GM23338 (cell line): ENCODE results near the gene CFAP74. TPM values are rescaled to one million over a fixed set of nuclear protein-coding genes. Genes with fewer than 3 reads are reported as not detected.

Experiments
- ATAC-seq: fragments of 200-7000 bp; cut with Tn5 transposase; 3 replicates; pipeline ENCODE4 v1.9.1; 2020
- DNase-seq: peaks from one replicate; pipeline ENCODE4 v3.0.0-alpha.2; 2015; ENCODE audit warnings: low spot score
- H2AFZ ChIP-seq: fragments of 200-600 bp; sonication (generic); 2 replicates; pipeline ENCODE4 v1.8.0; 2016; ENCODE audit warnings: antibody characterized with exemption, mild to moderate bottlenecking, moderate library complexity
- H3F3A ChIP-seq: fragments of 200-600 bp; sonication (generic); replicated peaks from 2 replicates; pipeline ENCODE4 v1.8.0; 2017; ENCODE audit warnings: antibody characterized with exemption, mixed run types, low read depth
- H3K27ac ChIP-seq: fragments of 200-600 bp; sonication (generic); 2 replicates; pipeline ENCODE4 v1.6.1; 2016; ENCODE audit warnings: low read depth
- H3K27me3 ChIP-seq: fragments of 200-600 bp; sonication (generic); 2 replicates; pipeline ENCODE4 v1.8.0; 2016; ENCODE audit warnings: mild to moderate bottlenecking, mixed run types, moderate library complexity; ENCODE audit not compliant: insufficient read depth
- H3K36me3 ChIP-seq: fragments of 200-600 bp; sonication (generic); 2 replicates; pipeline ENCODE4 v1.8.0; 2016; ENCODE audit warnings: mild to moderate bottlenecking; ENCODE audit not compliant: insufficient read depth
- H3K4me1 ChIP-seq: fragments of 200-600 bp; sonication (generic); 2 replicates; pipeline ENCODE4 v1.8.0; 2016; ENCODE audit warnings: mild to moderate bottlenecking, moderate library complexity; ENCODE audit not compliant: insufficient read depth
- H3K4me2 ChIP-seq: fragments of 200-600 bp; sonication (generic); 2 replicates; pipeline ENCODE4 v1.7.1; 2017; ENCODE audit warnings: mixed run types
- H3K4me3 ChIP-seq: fragments of 200-600 bp; sonication (generic); 2 replicates; pipeline ENCODE4 v1.6.1; 2016; ENCODE audit warnings: mixed run types
- H3K79me2 ChIP-seq: fragments of 200-600 bp; sonication (generic); replicated peaks from 2 replicates; pipeline ENCODE4 v1.8.0; 2017; ENCODE audit warnings: mild to moderate bottlenecking; ENCODE audit not compliant: insufficient read depth
- H3K9me2 ChIP-seq: fragments of 200-600 bp; sonication (generic); 2 replicates; pipeline ENCODE4 v1.8.0; 2017; ENCODE audit not compliant: insufficient read depth
- H4K20me1 ChIP-seq: fragments of 200-600 bp; sonication (generic); replicated peaks from 2 replicates; pipeline ENCODE4 v1.8.0; 2017; ENCODE audit warnings: mild to moderate bottlenecking; ENCODE audit not compliant: insufficient read depth
- H3K27ac Mint-ChIP-seq: 2 replicates; pipeline ENCODE4 v1.8.0; 2020; ENCODE audit warnings: inconsistent platforms, mild to moderate bottlenecking, moderate library complexity, mixed read lengths
- H3K27me3 Mint-ChIP-seq: 3 replicates; pipeline ENCODE4 v1.8.0; 2022; ENCODE audit warnings: low read depth, mild to moderate bottlenecking, moderate library complexity, mixed read lengths, inconsistent platforms; ENCODE audit not compliant: insufficient read depth, poor library complexity
- H3K36me3 Mint-ChIP-seq: 3 replicates; pipeline ENCODE4 v1.8.0; 2021; ENCODE audit warnings: low read depth, mild to moderate bottlenecking, inconsistent platforms, moderate library complexity, mixed read lengths
- H3K4me1 Mint-ChIP-seq: 3 replicates; pipeline ENCODE4 v1.8.0; 2020; ENCODE audit warnings: mild to moderate bottlenecking, inconsistent platforms, mixed read lengths
- H3K4me3 Mint-ChIP-seq: 3 replicates; pipeline ENCODE4 v1.8.0; 2021; ENCODE audit warnings: moderate library complexity, mild to moderate bottlenecking, inconsistent platforms, mixed read lengths
- H3K9me3 Mint-ChIP-seq: 3 replicates; pipeline ENCODE4 v1.8.0; 2020; ENCODE audit warnings: moderate library complexity, mild to moderate bottlenecking, inconsistent platforms, mixed read lengths
- EZH2 ChIP-seq: fragments of 200-600 bp; sonication (generic); IDR thresholded peaks from one replicate; pipeline ENCODE4 v1.8.0; 2017; ENCODE audit warnings: antibody characterized with exemption, mild to moderate bottlenecking, low read depth; ENCODE audit not compliant: unreplicated experiment
- EZH2phosphoT487 ChIP-seq: fragments of 200-600 bp; sonication (generic); IDR thresholded peaks from one replicate; pipeline ENCODE4 v1.8.1; 2018; ENCODE audit warnings: antibody characterized with exemption; ENCODE audit not compliant: unreplicated experiment
- JUNB ChIP-seq: IDR thresholded peaks from one replicate; pipeline ENCODE4 v1.6.1; 2016; ENCODE audit warnings: antibody characterized with exemption; ENCODE audit not compliant: unreplicated experiment
- POLR2AphosphoS5 ChIP-seq: IDR thresholded peaks from 2 replicates; pipeline ENCODE4 v1.6.1; 2016; ENCODE audit warnings: antibody characterized with exemption, low read depth
- STAT1 ChIP-seq: IDR thresholded peaks from one replicate; pipeline ENCODE4 v1.6.1; 2016; ENCODE audit warnings: antibody characterized with exemption; ENCODE audit not compliant: unreplicated experiment
- ZNF114 ChIP-seq: fragments of 250-450 bp; sonication (Bioruptor Pico); IDR thresholded peaks from 2 replicates; pipeline ENCODE4 v1.5.0; 2020; ENCODE audit warnings: mild to moderate bottlenecking, moderate library complexity
- ZNF331 ChIP-seq: fragments of 250-450 bp; sonication (Bioruptor Pico); IDR thresholded peaks from 2 replicates; pipeline ENCODE4 v1.5.0; 2020; ENCODE audit warnings: low read depth, mild to moderate bottlenecking, moderate library complexity
- polyA plus RNA-seq: library from polyadenylated mRNA; unstranded; fragments of >200 nt; fragmentation: Nextera tagmentation; extraction: Ambion mirVana; gene quantifications from 2 replicates; pipeline ENCODE4 v1.2.1, GENCODE V29; 2016
- total RNA-seq: library from RNA; depleted of rRNA; stranded (reverse); fragments of >200 nt; shearing (Covaris generic); gene quantifications from 2 replicates; pipeline ENCODE4 v1.2.3, GENCODE V29; 2014
- TF ChIP-seq, protein P1 (sequence below): IDR thresholded peaks from 2 replicates; pipeline ENCODE4 v1.6.1; 2016; ENCODE audit warnings: antibody characterized with exemption
- TF ChIP-seq, protein P2 (sequence below), 2 experiments: fragments of 200-600 bp in 1 of 2; sonication (generic) in 1 of 2; conservative IDR thresholded peaks; 2 replicates each; pipeline versions ENCODE4 v1.5.1 to v1.6.1; 2016 to 2017; ENCODE audit warnings: antibody characterized with exemption in 2 of 2, low read depth in 2 of 2, mild to moderate bottlenecking in 2 of 2, moderate library complexity in 1 of 2
- TF ChIP-seq, protein P3 (sequence below): fragments of 250-450 bp; sonication (Bioruptor Pico); IDR thresholded peaks from 2 replicates; pipeline ENCODE4 v1.5.0; 2020; ENCODE audit warnings: mild to moderate bottlenecking, moderate library complexity

CFAP74 gene
- total and polyA plus RNA-seq, 2 experiments from 2014 or later = 0.21 TPM; not detected in 1

DNA sequence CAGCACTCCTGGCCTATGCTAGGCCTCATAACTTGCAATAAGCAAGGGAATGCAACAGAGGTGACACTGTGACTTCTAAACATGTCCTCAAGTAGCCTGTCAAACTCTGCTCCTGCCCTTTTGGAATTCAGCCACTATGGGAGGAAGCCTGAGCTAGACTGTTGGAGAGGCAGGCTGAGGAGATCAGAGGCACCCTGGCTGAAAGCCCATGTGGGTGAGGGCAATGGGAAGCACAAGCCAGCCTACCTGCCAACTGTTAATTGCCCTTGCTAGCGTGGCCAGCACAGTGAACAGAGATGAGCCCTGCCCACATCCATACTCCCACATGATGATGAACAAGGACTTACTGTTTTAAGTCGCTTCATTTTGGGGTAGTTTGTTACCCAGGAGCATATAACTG lies 130.4 kb downstream of the CFAP74 start:
- Histone ChIP-seq H3K9me2 (no peaks in the 10 kb centered on the region), H3K4me3 (no peak overlapping the region), H3K27ac (peak overlapping the region; percentile 70; the same call in 1 of the 2 replicates), H3K27me3 (no peaks in the 10 kb centered on the region), H3K79me2 (peaks cover 100% of the 10 kb centered on the region), H3F3A (peaks cover 29% of the 10 kb centered on the region), H3K4me2 (no peak overlapping the region), H3K36me3 (peaks cover 13% of the 10 kb centered on the region; the same call in 1 of the 2 replicates), H3K4me1 (no peaks in the 10 kb centered on the region; the same call in 1 of the 2 replicates), H2AFZ (no peak overlapping the region), H4K20me1 (peaks cover 92% of the 10 kb centered on the region)
- TF ChIP-seq EZH2phosphoT487 = no peak
- TF ChIP-seq ZNF114 (CRISPR knock-in tag) = no peak
- no peak for TF ChIP-seq EZH2
- H3K27me3 Mint-ChIP-seq = peaks cover 8% of the 10 kb centered on the region
- DNase-seq = no peak
- H3K4me3 Mint-ChIP-seq = no peak overlapping the region
- H3K27ac Mint-ChIP-seq = no peak overlapping the region
- peaks cover 74% of the 10 kb centered on the region for H3K36me3 Mint-ChIP-seq
- H3K9me3 Mint-ChIP-seq = peaks cover 20% of the 10 kb centered on the region
- peaks cover 10% of the 10 kb centered on the region for H3K4me1 Mint-ChIP-seq
- ATAC-seq = no peak

DNA sequence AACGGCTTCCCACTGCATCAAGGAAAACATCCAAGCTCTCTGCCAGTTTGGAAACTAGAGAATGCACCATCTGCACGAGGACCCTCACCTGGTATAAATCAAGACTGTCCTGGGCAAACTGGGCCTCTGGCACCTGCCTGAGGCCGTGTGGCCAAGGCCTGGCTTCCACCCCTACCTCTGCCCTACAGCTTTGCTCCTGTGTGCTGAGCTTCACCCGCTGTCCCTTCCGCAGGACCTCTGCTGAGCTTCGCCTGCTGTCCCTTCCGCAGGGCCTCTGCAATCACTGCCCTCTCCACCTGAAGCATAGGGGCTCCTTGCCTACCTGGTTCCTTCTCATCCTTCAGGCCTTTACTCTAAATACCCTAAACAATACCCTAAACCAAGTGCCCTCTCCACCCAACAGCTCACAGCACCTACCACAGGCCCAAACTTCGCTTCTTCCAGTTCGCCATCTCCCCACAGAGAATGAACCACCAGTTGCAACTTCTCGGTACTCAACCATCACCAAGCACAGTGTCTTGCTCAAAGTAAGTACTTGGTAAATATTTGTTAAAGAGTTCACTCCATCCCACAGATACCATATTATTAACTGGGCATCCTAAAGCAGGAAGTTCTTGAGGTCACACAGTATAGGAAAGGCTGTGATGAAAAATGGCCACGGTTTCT lies 131.1 kb downstream of the CFAP74 start:
- Mint-ChIP-seq H3K27ac (peak overlapping the region; percentile 77), H3K4me3 (no peak overlapping the region; the same call in 2 of the 3 replicates), H3K4me1 (peaks cover 10% of the 10 kb centered on the region), H3K36me3 (peaks cover 68% of the 10 kb centered on the region), H3K27me3 (peaks cover 8% of the 10 kb centered on the region), H3K9me3 (peaks cover 20% of the 10 kb centered on the region)
- no peak for ATAC-seq
- H3K4me2 ChIP-seq = no peak overlapping the region
- no peak for DNase-seq
- peaks cover 33% of the 10 kb centered on the region for H3F3A ChIP-seq
- no peaks in the 10 kb centered on the region for H3K27me3 ChIP-seq
- peak overlapping the region; percentile 70; the same call in 1 of the 2 replicates for H3K27ac ChIP-seq
- no peak overlapping the region for H3K4me3 ChIP-seq
- H3K9me2 ChIP-seq = no peaks in the 10 kb centered on the region
- H3K79me2 ChIP-seq = peaks cover 100% of the 10 kb centered on the region
- no peaks in the 10 kb centered on the region for H3K4me1 ChIP-seq
- peaks cover 13% of the 10 kb centered on the region; the same call in 1 of the 2 replicates for H3K36me3 ChIP-seq
- H4K20me1 ChIP-seq = peaks cover 90% of the 10 kb centered on the region
- H2AFZ ChIP-seq = no peak overlapping the region
- no peak for TF ChIP-seq ZNF114 (CRISPR knock-in tag)
- no peak for TF ChIP-seq ZNF331 (CRISPR knock-in tag)
- TF ChIP-seq STAT1 = no peak
- TF ChIP-seq, protein P1, sequence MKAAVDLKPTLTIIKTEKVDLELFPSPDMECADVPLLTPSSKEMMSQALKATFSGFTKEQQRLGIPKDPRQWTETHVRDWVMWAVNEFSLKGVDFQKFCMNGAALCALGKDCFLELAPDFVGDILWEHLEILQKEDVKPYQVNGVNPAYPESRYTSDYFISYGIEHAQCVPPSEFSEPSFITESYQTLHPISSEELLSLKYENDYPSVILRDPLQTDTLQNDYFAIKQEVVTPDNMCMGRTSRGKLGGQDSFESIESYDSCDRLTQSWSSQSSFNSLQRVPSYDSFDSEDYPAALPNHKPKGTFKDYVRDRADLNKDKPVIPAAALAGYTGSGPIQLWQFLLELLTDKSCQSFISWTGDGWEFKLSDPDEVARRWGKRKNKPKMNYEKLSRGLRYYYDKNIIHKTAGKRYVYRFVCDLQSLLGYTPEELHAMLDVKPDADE = no peak
- no peak for TF ChIP-seq POLR2AphosphoS5
- TF ChIP-seq, protein P2, sequence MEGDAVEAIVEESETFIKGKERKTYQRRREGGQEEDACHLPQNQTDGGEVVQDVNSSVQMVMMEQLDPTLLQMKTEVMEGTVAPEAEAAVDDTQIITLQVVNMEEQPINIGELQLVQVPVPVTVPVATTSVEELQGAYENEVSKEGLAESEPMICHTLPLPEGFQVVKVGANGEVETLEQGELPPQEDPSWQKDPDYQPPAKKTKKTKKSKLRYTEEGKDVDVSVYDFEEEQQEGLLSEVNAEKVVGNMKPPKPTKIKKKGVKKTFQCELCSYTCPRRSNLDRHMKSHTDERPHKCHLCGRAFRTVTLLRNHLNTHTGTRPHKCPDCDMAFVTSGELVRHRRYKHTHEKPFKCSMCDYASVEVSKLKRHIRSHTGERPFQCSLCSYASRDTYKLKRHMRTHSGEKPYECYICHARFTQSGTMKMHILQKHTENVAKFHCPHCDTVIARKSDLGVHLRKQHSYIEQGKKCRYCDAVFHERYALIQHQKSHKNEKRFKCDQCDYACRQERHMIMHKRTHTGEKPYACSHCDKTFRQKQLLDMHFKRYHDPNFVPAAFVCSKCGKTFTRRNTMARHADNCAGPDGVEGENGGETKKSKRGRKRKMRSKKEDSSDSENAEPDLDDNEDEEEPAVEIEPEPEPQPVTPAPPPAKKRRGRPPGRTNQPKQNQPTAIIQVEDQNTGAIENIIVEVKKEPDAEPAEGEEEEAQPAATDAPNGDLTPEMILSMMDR (conservative IDR thresholded peaks at IDR 0.05; ENCODE audit: low read depth in 2 of 2) = no peak
- TF ChIP-seq JUNB = no peak
- TF ChIP-seq, protein P3, sequence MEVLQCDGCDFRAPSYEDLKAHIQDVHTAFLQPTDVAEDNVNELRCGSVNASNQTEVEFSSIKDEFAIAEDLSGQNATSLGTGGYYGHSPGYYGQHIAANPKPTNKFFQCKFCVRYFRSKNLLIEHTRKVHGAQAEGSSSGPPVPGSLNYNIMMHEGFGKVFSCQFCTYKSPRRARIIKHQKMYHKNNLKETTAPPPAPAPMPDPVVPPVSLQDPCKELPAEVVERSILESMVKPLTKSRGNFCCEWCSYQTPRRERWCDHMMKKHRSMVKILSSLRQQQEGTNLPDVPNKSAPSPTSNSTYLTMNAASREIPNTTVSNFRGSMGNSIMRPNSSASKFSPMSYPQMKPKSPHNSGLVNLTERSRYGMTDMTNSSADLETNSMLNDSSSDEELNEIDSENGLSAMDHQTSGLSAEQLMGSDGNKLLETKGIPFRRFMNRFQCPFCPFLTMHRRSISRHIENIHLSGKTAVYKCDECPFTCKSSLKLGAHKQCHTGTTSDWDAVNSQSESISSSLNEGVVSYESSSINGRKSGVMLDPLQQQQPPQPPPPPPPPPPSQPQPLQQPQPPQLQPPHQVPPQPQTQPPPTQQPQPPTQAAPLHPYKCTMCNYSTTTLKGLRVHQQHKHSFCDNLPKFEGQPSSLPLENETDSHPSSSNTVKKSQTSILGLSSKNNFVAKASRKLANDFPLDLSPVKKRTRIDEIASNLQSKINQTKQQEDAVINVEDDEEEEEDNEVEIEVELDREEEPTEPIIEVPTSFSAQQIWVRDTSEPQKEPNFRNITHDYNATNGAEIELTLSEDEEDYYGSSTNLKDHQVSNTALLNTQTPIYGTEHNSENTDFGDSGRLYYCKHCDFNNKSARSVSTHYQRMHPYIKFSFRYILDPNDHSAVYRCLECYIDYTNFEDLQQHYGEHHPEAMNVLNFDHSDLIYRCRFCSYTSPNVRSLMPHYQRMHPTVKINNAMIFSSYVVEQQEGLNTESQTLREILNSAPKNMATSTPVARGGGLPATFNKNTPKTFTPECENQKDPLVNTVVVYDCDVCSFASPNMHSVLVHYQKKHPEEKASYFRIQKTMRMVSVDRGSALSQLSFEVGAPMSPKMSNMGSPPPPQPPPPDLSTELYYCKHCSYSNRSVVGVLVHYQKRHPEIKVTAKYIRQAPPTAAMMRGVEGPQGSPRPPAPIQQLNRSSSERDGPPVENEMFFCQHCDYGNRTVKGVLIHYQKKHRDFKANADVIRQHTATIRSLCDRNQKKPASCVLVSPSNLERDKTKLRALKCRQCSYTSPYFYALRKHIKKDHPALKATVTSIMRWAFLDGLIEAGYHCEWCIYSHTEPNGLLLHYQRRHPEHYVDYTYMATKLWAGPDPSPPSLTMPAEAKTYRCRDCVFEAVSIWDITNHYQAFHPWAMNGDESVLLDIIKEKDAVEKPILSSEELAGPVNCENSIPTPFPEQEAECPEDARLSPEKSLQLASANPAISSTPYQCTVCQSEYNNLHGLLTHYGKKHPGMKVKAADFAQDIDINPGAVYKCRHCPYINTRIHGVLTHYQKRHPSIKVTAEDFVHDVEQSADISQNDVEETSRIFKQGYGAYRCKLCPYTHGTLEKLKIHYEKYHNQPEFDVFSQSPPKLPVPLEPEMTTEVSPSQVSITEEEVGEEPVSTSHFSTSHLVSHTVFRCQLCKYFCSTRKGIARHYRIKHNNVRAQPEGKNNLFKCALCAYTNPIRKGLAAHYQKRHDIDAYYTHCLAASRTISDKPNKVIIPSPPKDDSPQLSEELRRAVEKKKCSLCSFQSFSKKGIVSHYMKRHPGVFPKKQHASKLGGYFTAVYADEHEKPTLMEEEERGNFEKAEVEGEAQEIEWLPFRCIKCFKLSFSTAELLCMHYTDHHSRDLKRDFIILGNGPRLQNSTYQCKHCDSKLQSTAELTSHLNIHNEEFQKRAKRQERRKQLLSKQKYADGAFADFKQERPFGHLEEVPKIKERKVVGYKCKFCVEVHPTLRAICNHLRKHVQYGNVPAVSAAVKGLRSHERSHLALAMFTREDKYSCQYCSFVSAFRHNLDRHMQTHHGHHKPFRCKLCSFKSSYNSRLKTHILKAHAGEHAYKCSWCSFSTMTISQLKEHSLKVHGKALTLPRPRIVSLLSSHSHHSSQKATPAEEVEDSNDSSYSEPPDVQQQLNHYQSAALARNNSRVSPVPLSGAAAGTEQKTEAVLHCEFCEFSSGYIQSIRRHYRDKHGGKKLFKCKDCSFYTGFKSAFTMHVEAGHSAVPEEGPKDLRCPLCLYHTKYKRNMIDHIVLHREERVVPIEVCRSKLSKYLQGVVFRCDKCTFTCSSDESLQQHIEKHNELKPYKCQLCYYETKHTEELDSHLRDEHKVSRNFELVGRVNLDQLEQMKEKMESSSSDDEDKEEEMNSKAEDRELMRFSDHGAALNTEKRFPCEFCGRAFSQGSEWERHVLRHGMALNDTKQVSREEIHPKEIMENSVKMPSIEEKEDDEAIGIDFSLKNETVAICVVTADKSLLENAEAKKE (CRISPR knock-in tag) = no peak
- no peak for TF ChIP-seq EZH2phosphoT487
